HepG2 (cell line): ENCODE results near the gene KCNT2.

Experiments
- CTCF ChIP-seq: sonication (generic); formaldehyde crosslinking; IDR thresholded peaks from 2 replicates; pipeline ENCODE4 v1.5.0; 2020; ENCODE audit warnings: mild to moderate bottlenecking, missing genetic modification reagents, moderate library complexity
- MTA1 ChIP-seq: sonication (generic); formaldehyde crosslinking; IDR thresholded peaks from 2 replicates; pipeline ENCODE4 v1.4.0; 2020; ENCODE audit warnings: missing genetic modification reagents, mild to moderate bottlenecking, borderline replicate concordance
- NR0B2 ChIP-seq: sonication (generic); formaldehyde crosslinking; IDR thresholded peaks from 2 replicates; pipeline ENCODE4 v1.4.0; 2020; ENCODE audit warnings: mild to moderate bottlenecking, missing genetic modification reagents
- NR2F2 ChIP-seq: IDR thresholded peaks from 2 replicates; pipeline ENCODE4 v1.6.1; 2012; ENCODE audit warnings: low read depth, inconsistent platforms, borderline replicate concordance
- POLR2A ChIP-seq, 2 experiments: IDR thresholded peaks; 2 replicates each; pipeline ENCODE4 v1.6.1; 2011; ENCODE audit warnings: low read depth in 2 of 2, low read length in 2 of 2, mild to moderate bottlenecking in 1 of 2, moderate library complexity in 1 of 2; ENCODE audit not compliant: insufficient read depth in 1 of 2
- RAD21 ChIP-seq: fragments of 450-650 bp; formaldehyde crosslinking; IDR thresholded peaks from 2 replicates; pipeline ENCODE4 v1.5.0; 2020; ENCODE audit warnings: mild to moderate bottlenecking
- SP2 ChIP-seq: sonication (generic); formaldehyde crosslinking; IDR thresholded peaks from 2 replicates; pipeline ENCODE4 v1.5.1; 2020; ENCODE audit warnings: mild to moderate bottlenecking, missing genetic modification reagents
- ZBTB33 ChIP-seq: sonication (generic); formaldehyde crosslinking; IDR thresholded peaks from 2 replicates; pipeline ENCODE4 v1.4.0; 2020; ENCODE audit warnings: missing genetic modification reagents

- TF ChIP-seq MTA1 (CRISPR knock-in tag) = no peak
- no peak for TF ChIP-seq CTCF
- TF ChIP-seq SP2 (CRISPR knock-in tag) = no peak
- TF ChIP-seq RAD21 = no peak
- no peak for TF ChIP-seq NR2F2
- TF ChIP-seq POLR2A (IDR thresholded peaks at IDR 0.05; ENCODE audit: insufficient read depth in 1 of 2, low read depth in 2 of 2, low read length in 2 of 2) = no peak
- no peak for TF ChIP-seq NR0B2 (CRISPR knock-in tag)
- TF ChIP-seq ZBTB33 (CRISPR knock-in tag) = no peak
Measured at GRCh38 chr1:196423612-196424011, 184.6 kb downstream of the KCNT2 start.
